Endodermal cell (in vitro differentiated cells): Measurements from ENCODE around the gene AP3D1. TPM values are rescaled to one million over a fixed set of nuclear protein-coding genes. Genes with fewer than 3 reads are reported as not detected.

Source experiments
- DNase-seq: peaks from one replicate; pipeline ENCODE4 v3.0.0-alpha.2; 2017
- H3K27ac ChIP-seq: 2 replicates; pipeline ENCODE4 v1.5.1; 2013; ENCODE audit warnings: mild to moderate bottlenecking, low read depth, low read length, moderate library complexity
- H3K27me3 ChIP-seq: 2 replicates; pipeline ENCODE4 v1.6.1; 2013; ENCODE audit warnings: mild to moderate bottlenecking, low read length, moderate library complexity; ENCODE audit not compliant: insufficient read depth, control insufficient read depth, poor library complexity, severe bottlenecking
- H3K36me3 ChIP-seq: 2 replicates; pipeline ENCODE4 v1.7.0; 2013; ENCODE audit warnings: mild to moderate bottlenecking, low read length, moderate library complexity; ENCODE audit not compliant: control insufficient read depth, insufficient read depth
- H3K4me1 ChIP-seq: one replicate; pipeline ENCODE4 v1.7.0; 2013; ENCODE audit warnings: low read length; ENCODE audit not compliant: control insufficient read depth, insufficient read depth
- H3K4me3 ChIP-seq: 2 replicates; pipeline ENCODE4 v1.5.1; 2013; ENCODE audit warnings: mild to moderate bottlenecking, low read length, moderate library complexity
- H3K9ac ChIP-seq: 2 replicates; pipeline ENCODE4 v1.6.1; 2013; ENCODE audit warnings: mild to moderate bottlenecking, low read length, moderate library complexity; ENCODE audit not compliant: poor library complexity, severe bottlenecking; ENCODE audit errors: extremely low read depth
- H3K9me3 ChIP-seq: 2 replicates; pipeline ENCODE4 v1.6.1; 2013; ENCODE audit warnings: mild to moderate bottlenecking, low read length, moderate library complexity; ENCODE audit not compliant: control insufficient read depth
- H3K27ac Mint-ChIP-seq: 2 replicates; pipeline ENCODE4 v1.8.0; 2020; ENCODE audit warnings: mixed read lengths
- H3K27me3 Mint-ChIP-seq: 2 replicates; pipeline ENCODE4 v1.8.0; 2021; ENCODE audit warnings: mild to moderate bottlenecking, mixed read lengths; ENCODE audit not compliant: insufficient read depth
- H3K36me3 Mint-ChIP-seq: 2 replicates; pipeline ENCODE4 v1.8.0; 2020; ENCODE audit warnings: low read depth, mixed read lengths
- H3K4me1 Mint-ChIP-seq: 2 replicates; pipeline ENCODE4 v1.8.0; 2020; ENCODE audit warnings: mixed read lengths
- H3K4me3 Mint-ChIP-seq: 2 replicates; pipeline ENCODE4 v1.8.0; 2020; ENCODE audit warnings: mild to moderate bottlenecking, moderate library complexity, mixed read lengths
- H3K9me3 Mint-ChIP-seq: 2 replicates; pipeline ENCODE4 v1.8.0; 2020; ENCODE audit warnings: mild to moderate bottlenecking, mixed read lengths
- WGBS, 2 experiments: methylation state at CpG; one replicate each; pipeline versions ENCODE4 v1.1.5 to v1.1.7; 2013; ENCODE audit warnings: missing lambda C conversion rate in 2 of 2, mixed read lengths in 1 of 2; ENCODE audit not compliant: insufficient coverage in 1 of 2, insufficient read length in 1 of 2; 5-methylcytosine and 5-hydroxymethylcytosine counted together
- total RNA-seq, 2 donors: library from RNA; stranded (reverse); fragmentation: NEBNext Ultra II Directional in 1 of 2; extraction: Animal tissue kit (Norgen Biotek cat#: 25700) in 1 of 2; gene quantifications; 2 replicates in 1 of 2; 3 replicates in 1 of 2; pipeline ENCODE4 v1.2.1, GENCODE V29; 2021
- TF ChIP-seq, protein P1 (sequence below): fragments of 200-600 bp; sonication (generic); conservative IDR thresholded peaks from 2 replicates; pipeline ENCODE4 v1.5.0; 2021; ENCODE audit warnings: antibody characterized with exemption, mild to moderate bottlenecking

Gene AP3D1
- total RNA-seq, 2 donors from 2014 or later = 162 to 181 TPM

DNA sequence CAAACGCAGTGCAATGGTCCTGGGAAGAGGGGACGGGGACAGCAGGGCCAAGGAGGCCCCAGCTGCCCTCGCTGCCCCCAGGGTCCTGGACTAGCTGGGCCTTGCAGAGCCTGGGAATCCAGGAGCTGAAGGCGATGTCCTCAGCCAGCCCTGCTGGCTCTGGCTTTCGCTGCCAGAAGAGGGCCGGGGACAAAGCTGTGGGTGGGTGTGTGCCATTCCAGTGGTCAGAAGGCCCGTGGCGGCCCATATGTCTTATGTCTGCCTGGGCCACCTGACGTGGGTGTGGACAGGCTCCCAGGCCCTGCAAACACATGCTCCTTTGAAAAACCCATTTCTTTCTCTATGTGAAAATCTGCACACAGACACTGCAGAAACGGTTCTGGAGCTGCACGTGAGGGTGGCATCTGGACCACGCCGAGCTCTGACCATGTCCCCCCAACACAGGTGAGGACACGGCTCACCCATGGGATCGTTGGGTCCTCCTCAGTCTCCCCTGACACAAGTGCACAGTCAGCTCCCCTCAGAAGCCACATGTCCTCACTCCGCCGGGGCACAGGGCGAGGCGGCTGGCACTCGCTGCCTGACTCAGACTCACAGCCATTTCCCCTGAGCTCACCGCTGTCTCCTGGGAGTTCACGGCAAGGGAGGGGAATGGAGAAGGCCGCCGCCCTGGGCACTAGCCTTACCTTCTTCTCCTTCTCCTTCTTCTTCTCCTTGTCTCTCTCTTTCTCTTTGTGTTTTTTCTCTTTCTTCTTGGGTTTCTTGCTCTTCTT is 37.7 kb downstream of the AP3D1 start:
- Histone ChIP-seq H3K36me3 (peaks cover 55% of the 10 kb centered on the region), H3K4me3 (no peak overlapping the region), H3K9me3 (no peaks in the 10 kb centered on the region), H3K27me3 (no peaks in the 10 kb centered on the region), H3K27ac (no peak overlapping the region), H3K9ac (no peak overlapping the region), H3K4me1 (no peaks in the 10 kb centered on the region)
- WGBS, 2 experiments = 93 to 97% methylated on average over 18 to 24 of the region's 24 CpGs
- no peaks in the 10 kb centered on the region for H3K27me3 Mint-ChIP-seq
- H3K27ac Mint-ChIP-seq = no peak overlapping the region
- TF ChIP-seq, protein P1, sequence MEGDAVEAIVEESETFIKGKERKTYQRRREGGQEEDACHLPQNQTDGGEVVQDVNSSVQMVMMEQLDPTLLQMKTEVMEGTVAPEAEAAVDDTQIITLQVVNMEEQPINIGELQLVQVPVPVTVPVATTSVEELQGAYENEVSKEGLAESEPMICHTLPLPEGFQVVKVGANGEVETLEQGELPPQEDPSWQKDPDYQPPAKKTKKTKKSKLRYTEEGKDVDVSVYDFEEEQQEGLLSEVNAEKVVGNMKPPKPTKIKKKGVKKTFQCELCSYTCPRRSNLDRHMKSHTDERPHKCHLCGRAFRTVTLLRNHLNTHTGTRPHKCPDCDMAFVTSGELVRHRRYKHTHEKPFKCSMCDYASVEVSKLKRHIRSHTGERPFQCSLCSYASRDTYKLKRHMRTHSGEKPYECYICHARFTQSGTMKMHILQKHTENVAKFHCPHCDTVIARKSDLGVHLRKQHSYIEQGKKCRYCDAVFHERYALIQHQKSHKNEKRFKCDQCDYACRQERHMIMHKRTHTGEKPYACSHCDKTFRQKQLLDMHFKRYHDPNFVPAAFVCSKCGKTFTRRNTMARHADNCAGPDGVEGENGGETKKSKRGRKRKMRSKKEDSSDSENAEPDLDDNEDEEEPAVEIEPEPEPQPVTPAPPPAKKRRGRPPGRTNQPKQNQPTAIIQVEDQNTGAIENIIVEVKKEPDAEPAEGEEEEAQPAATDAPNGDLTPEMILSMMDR = no peak
- H3K9me3 Mint-ChIP-seq = no peaks in the 10 kb centered on the region
- H3K4me3 Mint-ChIP-seq = no peak overlapping the region
- no peak for DNase-seq
- no peaks in the 10 kb centered on the region for H3K4me1 Mint-ChIP-seq
- peaks cover 58% of the 10 kb centered on the region for H3K36me3 Mint-ChIP-seq

DNA sequence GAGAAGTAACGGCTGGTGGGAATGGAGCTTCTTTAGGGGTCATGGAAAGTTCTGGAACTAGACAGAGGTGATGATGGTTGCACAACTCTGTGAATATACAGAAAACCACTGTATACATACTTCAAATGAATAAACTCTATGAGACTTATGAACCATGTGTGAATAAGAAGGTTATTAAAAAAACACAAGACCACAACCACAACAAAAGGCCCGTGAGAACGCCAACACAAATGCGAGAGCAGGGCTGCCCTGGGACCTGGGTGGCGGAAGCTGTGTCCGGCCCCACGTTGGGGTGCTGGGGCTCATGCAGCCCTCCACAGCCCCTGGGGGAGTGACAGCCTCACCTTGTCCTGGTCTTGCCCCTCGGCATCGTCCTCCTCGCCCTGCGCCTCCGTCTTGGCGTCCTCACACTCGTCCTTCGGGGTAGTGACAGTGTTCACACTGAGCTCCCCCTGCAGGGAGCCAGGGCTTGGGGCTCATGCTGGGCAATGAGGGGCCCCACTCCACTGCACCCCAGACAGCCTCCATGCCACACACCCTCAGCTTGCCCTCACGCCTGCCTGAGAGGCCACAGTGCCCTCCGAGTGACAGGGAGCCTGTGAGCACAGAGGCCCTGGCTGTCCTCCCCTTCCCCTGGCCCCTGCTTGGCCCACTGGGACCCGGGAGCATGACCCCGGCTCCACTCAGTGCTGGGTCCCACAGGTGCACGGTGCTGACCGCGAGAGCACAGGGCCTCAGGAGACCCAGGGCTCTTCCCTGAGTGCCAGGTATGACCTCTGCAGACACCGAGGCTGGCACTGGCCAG is 38.6 kb downstream of the AP3D1 start:
- Mint-ChIP-seq H3K27me3 (no peaks in the 10 kb centered on the region), H3K27ac (peak overlapping the region; percentile 76), H3K36me3 (peaks cover 58% of the 10 kb centered on the region), H3K4me1 (no peaks in the 10 kb centered on the region), H3K9me3 (no peaks in the 10 kb centered on the region), H3K4me3 (no peak overlapping the region)
- peaks cover 59% of the 10 kb centered on the region for H3K36me3 ChIP-seq
- H3K9ac ChIP-seq = no peak overlapping the region
- DNase-seq = no peak
- TF ChIP-seq, protein P1 = no peak
- H3K9me3 ChIP-seq = no peaks in the 10 kb centered on the region
- 93 to 97% methylated on average over 13 to 23 of the region's 23 CpGs for WGBS, 2 experiments
- no peak overlapping the region for H3K4me3 ChIP-seq
- no peak overlapping the region for H3K27ac ChIP-seq
- no peaks in the 10 kb centered on the region for H3K4me1 ChIP-seq
- H3K27me3 ChIP-seq = no peaks in the 10 kb centered on the region

DNA sequence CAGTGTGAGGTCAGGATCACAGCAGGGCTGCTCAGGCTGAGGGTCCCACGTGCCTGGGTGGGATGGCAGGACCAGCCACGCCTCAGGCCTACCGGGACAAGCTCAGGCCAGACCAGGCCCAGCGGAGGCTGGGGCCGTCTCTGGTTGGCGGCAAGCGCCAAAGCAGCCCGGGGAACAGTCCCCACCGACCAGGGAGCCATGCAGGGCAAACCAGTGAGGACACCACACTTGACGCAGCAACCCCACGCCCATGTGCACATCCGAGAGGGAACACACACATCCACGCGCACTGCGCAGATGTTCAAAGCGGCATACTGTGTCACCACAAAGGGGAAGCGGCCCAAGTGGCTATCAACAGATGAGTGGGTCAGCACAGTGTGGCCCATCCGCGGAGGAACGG is 39.5 kb downstream of the AP3D1 start:
- peaks cover 62% of the 10 kb centered on the region for H3K36me3 Mint-ChIP-seq
- peaks cover 4% of the 10 kb centered on the region for H3K9me3 Mint-ChIP-seq
- no peaks in the 10 kb centered on the region for H3K4me1 Mint-ChIP-seq
- DNase-seq = no peak
- Histone ChIP-seq H3K36me3 (peaks cover 59% of the 10 kb centered on the region), H3K27me3 (no peaks in the 10 kb centered on the region), H3K27ac (peak overlapping the region; percentile 17), H3K4me3 (no peak overlapping the region), H3K9me3 (no peaks in the 10 kb centered on the region), H3K9ac (no peak overlapping the region), H3K4me1 (no peaks in the 10 kb centered on the region)
- WGBS, 2 experiments = 97% methylated on average over 20 of the region's 20 CpGs
- no peak overlapping the region for H3K4me3 Mint-ChIP-seq
- peak overlapping the region; percentile 76 for H3K27ac Mint-ChIP-seq
- H3K27me3 Mint-ChIP-seq = no peaks in the 10 kb centered on the region
- TF ChIP-seq, protein P1 = no peak
